ENCODE data around the gene HERPUD1. TPM values are rescaled to one million over a fixed set of nuclear protein-coding genes. Genes with fewer than 3 reads are reported as not detected.

HERPUD1 gene
- total and polyA plus RNA-seq, 9 of the 15 experiments (the other 6 are each of a cell fraction or from before 2014, with no cell fraction given): 14.2 to 60.7 (median 37.4) TPM

DNA sequence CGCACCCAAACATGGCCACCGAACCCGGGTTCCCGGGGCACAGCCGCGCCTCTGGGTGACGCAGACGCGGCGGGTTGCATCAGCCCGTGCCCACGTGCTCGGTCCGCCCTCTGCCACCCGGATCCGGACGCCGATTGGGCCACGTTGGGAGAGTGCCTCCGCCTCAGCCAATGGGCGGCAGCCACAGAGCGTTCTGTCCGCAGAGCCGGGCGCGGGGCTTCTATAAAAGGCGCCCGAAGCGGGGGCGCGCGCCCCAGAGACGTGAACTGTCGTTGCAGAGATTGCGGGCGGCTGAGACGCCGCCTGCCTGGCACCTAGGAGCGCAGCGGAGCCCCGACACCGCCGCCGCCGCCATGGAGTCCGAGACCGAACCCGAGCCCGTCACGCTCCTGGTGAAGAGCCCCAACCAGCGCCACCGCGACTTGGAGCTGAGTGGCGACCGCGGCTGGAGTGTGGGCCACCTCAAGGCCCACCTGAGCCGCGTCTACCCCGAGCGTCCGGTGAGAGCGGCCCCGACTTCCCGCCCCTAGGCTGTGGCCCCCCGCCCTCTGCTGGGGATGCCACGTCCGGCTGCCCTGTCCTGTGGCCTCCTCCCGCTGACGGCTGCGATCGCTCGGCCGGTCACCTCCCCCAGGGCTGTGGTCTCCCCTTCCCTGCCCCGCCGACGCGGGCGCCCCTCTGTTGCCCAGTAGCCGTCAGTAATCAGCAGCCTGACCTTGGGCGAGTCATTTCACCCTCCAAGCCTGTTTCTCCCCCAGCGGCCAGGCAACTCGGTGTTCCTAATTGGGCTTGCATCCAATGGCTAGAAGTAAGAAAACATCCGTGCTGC lies at the start of gene HERPUD1 (continued):
- TF ChIP-seq, protein P1, sequence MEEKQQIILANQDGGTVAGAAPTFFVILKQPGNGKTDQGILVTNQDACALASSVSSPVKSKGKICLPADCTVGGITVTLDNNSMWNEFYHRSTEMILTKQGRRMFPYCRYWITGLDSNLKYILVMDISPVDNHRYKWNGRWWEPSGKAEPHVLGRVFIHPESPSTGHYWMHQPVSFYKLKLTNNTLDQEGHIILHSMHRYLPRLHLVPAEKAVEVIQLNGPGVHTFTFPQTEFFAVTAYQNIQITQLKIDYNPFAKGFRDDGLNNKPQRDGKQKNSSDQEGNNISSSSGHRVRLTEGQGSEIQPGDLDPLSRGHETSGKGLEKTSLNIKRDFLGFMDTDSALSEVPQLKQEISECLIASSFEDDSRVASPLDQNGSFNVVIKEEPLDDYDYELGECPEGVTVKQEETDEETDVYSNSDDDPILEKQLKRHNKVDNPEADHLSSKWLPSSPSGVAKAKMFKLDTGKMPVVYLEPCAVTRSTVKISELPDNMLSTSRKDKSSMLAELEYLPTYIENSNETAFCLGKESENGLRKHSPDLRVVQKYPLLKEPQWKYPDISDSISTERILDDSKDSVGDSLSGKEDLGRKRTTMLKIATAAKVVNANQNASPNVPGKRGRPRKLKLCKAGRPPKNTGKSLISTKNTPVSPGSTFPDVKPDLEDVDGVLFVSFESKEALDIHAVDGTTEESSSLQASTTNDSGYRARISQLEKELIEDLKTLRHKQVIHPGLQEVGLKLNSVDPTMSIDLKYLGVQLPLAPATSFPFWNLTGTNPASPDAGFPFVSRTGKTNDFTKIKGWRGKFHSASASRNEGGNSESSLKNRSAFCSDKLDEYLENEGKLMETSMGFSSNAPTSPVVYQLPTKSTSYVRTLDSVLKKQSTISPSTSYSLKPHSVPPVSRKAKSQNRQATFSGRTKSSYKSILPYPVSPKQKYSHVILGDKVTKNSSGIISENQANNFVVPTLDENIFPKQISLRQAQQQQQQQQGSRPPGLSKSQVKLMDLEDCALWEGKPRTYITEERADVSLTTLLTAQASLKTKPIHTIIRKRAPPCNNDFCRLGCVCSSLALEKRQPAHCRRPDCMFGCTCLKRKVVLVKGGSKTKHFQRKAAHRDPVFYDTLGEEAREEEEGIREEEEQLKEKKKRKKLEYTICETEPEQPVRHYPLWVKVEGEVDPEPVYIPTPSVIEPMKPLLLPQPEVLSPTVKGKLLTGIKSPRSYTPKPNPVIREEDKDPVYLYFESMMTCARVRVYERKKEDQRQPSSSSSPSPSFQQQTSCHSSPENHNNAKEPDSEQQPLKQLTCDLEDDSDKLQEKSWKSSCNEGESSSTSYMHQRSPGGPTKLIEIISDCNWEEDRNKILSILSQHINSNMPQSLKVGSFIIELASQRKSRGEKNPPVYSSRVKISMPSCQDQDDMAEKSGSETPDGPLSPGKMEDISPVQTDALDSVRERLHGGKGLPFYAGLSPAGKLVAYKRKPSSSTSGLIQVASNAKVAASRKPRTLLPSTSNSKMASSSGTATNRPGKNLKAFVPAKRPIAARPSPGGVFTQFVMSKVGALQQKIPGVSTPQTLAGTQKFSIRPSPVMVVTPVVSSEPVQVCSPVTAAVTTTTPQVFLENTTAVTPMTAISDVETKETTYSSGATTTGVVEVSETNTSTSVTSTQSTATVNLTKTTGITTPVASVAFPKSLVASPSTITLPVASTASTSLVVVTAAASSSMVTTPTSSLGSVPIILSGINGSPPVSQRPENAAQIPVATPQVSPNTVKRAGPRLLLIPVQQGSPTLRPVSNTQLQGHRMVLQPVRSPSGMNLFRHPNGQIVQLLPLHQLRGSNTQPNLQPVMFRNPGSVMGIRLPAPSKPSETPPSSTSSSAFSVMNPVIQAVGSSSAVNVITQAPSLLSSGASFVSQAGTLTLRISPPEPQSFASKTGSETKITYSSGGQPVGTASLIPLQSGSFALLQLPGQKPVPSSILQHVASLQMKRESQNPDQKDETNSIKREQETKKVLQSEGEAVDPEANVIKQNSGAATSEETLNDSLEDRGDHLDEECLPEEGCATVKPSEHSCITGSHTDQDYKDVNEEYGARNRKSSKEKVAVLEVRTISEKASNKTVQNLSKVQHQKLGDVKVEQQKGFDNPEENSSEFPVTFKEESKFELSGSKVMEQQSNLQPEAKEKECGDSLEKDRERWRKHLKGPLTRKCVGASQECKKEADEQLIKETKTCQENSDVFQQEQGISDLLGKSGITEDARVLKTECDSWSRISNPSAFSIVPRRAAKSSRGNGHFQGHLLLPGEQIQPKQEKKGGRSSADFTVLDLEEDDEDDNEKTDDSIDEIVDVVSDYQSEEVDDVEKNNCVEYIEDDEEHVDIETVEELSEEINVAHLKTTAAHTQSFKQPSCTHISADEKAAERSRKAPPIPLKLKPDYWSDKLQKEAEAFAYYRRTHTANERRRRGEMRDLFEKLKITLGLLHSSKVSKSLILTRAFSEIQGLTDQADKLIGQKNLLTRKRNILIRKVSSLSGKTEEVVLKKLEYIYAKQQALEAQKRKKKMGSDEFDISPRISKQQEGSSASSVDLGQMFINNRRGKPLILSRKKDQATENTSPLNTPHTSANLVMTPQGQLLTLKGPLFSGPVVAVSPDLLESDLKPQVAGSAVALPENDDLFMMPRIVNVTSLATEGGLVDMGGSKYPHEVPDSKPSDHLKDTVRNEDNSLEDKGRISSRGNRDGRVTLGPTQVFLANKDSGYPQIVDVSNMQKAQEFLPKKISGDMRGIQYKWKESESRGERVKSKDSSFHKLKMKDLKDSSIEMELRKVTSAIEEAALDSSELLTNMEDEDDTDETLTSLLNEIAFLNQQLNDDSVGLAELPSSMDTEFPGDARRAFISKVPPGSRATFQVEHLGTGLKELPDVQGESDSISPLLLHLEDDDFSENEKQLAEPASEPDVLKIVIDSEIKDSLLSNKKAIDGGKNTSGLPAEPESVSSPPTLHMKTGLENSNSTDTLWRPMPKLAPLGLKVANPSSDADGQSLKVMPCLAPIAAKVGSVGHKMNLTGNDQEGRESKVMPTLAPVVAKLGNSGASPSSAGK (IDR thresholded peaks at IDR 0.05): 0 out of 2 replicates have a peak, but pooled peaks have one; percentile 74
- TF ChIP-seq, protein P2, sequence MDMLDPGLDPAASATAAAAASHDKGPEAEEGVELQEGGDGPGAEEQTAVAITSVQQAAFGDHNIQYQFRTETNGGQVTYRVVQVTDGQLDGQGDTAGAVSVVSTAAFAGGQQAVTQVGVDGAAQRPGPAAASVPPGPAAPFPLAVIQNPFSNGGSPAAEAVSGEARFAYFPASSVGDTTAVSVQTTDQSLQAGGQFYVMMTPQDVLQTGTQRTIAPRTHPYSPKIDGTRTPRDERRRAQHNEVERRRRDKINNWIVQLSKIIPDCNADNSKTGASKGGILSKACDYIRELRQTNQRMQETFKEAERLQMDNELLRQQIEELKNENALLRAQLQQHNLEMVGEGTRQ (CRISPR knock-in tag; IDR thresholded peaks at IDR 0.05): peak; percentile 91
- TF ChIP-seq ZNF282 (CRISPR knock-in tag; IDR thresholded peaks at IDR 0.05) (0 out of 2 replicates have a peak, but pooled peaks have one; percentile 71), ILF3 (IDR thresholded peaks at IDR 0.05; ENCODE audit: borderline replicate concordance) (no peak; the same call in 1 of the 2 replicates), TAF1 (IDR thresholded peaks at IDR 0.05; ENCODE audit: control insufficient read depth, extremely low read depth, insufficient read depth, low read length, severe bottlenecking) (peak; percentile 96), ZEB2 (IDR thresholded peaks at IDR 0.05) (no peak), XRCC5 (IDR thresholded peaks at IDR 0.05; ENCODE audit: low read depth, low read length) (no peak), ZNF347 (CRISPR knock-in tag; IDR thresholded peaks at IDR 0.05; ENCODE audit: low read depth) (no peak), SIRT6 (IDR thresholded peaks at IDR 0.05; ENCODE audit: low read depth, low read length) (no peak), HMG20B (CRISPR knock-in tag; IDR thresholded peaks at IDR 0.05) (no peak)
- TF ChIP-seq, protein P3, sequence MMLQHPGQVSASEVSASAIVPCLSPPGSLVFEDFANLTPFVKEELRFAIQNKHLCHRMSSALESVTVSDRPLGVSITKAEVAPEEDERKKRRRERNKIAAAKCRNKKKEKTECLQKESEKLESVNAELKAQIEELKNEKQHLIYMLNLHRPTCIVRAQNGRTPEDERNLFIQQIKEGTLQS (IDR thresholded peaks at IDR 0.05): peak; percentile 99
- TF ChIP-seq, protein P3 (CRISPR knock-in tag; conservative IDR thresholded peaks at IDR 0.05): peak; percentile 98
- TF ChIP-seq, protein P4, sequence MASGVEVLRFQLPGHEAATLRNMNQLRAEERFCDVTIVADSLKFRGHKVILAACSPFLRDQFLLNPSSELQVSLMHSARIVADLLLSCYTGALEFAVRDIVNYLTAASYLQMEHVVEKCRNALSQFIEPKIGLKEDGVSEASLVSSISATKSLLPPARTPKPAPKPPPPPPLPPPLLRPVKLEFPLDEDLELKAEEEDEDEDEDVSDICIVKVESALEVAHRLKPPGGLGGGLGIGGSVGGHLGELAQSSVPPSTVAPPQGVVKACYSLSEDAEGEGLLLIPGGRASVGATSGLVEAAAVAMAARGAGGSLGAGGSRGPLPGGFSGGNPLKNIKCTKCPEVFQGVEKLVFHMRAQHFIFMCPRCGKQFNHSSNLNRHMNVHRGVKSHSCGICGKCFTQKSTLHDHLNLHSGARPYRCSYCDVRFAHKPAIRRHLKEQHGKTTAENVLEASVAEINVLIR (CRISPR knock-in tag; IDR thresholded peaks at IDR 0.05): peak; percentile 66
